ENCODE measurements around the gene WDR7. TPM values are rescaled to one million over a fixed set of nuclear protein-coding genes. Genes with fewer than 3 reads are reported as not detected.

WDR7 gene
- 9.5 TPM for polyA plus RNA-seq (2013, experiment 1 of 2)
- 9.6 TPM for polyA plus RNA-seq (2013, experiment 2 of 2)

DNA sequence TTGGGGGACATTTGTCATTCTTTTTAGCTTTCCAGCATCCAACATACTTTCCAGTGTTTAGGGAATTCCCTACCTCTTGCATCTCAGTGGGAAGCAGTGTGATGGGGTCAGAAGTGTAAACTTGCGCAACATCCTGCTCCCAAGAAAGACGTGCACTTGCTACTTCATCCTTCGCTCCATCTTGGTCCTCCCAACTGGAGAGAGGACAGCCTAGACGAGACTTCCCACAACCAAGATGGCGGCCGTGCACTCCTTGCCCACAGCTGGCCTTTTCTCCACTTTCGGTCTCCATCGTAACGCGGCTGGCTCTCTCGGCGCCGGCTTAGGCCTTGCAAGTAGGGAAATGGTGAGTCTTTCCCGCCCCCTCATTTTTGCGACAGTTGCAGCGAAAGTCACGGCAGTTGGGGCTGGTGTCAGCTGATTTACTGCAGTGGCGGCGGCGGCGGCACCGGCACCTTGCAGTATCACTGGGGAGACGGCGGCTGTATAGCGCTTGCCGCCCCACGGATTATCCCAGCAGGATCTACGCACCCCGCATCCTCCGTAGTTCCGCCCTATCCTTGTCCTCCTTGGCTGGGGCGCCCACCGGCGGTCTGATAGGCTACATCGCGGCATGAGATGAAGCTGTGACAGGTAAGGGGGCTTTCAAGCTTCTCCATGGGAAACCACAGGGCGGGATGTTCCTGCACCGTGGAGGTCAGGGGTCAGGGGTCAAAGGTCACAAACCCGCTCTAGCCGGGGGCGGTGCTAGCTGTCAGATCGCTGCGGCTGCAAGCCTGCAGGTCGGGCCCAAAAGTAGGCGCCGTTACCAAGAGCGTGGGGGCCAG lies at the start of gene WDR7:
TSS of gene WDR7 (plus strand) at position 416 of the 827 bp plus-strand sequence. CDS start 21,157 bp downstream, outside the sequence.
- H2BK12ac ChIP-seq (ENCODE audit: low read length in 2 of 2), result peak within 1 kb of the TSS in 1 of 2 experiments; percentile 45
- peak within 1 kb of the TSS; percentile 33 for H3K27ac ChIP-seq (ENCODE audit: low read length, poor library complexity, severe bottlenecking)
- peak within 1 kb of the TSS; percentile 96 for H3K4me2 ChIP-seq (ENCODE audit: low read length, poor library complexity, severe bottlenecking)
- peak within 1 kb of the TSS; percentile 3 to 71 for H3K18ac ChIP-seq (ENCODE audit: low read depth in 1 of 2, low read length in 2 of 2)
- peaks cover 3% of the 10 kb centered on the region for H3K4me1 ChIP-seq (ENCODE audit: control insufficient read depth, insufficient read depth, low read depth, low read length)
- peak; percentile 99 for DNase-seq
- H2BK15ac ChIP-seq (ENCODE audit: low read depth, poor library complexity, severe bottlenecking), result no peak within 1 kb of the TSS
- H3K23ac ChIP-seq (ENCODE audit: low read length in 2 of 2), result peak within 1 kb of the TSS in 1 of 2 experiments; percentile 50
- peaks cover 9% of the 10 kb centered on the region for H3K79me1 ChIP-seq (replicated peaks; ENCODE audit: low read length, poor library complexity, severe bottlenecking)
- H4K91ac ChIP-seq (ENCODE audit: low read length), result peak within 1 kb of the TSS; percentile 64
- no peak within 1 kb of the TSS for H2AK5ac ChIP-seq (ENCODE audit: low read length, severe bottlenecking)
- H3K4me3 ChIP-seq (ENCODE audit: insufficient read depth in 1 of 2, low read depth in 1 of 2, low read length in 2 of 2), result peak within 1 kb of the TSS; percentile 92 to 95
- H4K8ac ChIP-seq (ENCODE audit: low read length), result peak within 1 kb of the TSS; percentile 96
- no peaks in the 10 kb centered on the region for H3K36me3 ChIP-seq (ENCODE audit: control insufficient read depth in 1 of 2, insufficient read depth in 2 of 2, low read depth in 1 of 2, low read length in 2 of 2)
- no peaks in the 10 kb centered on the region for H3K9me3 ChIP-seq (ENCODE audit: control insufficient read depth, low read length)
- H3K14ac ChIP-seq (ENCODE audit: low read length in 2 of 2), result peak within 1 kb of the TSS in 1 of 2 experiments; percentile 93
- H2AFZ ChIP-seq (ENCODE audit: low read depth, low read length), result peak within 1 kb of the TSS; percentile 99
- H3K9ac ChIP-seq (ENCODE audit: low read length), result peak within 1 kb of the TSS; percentile 92
- H2BK5ac ChIP-seq (ENCODE audit: low read depth, low read length, poor library complexity, severe bottlenecking), result no peak within 1 kb of the TSS
- H3K27me3 ChIP-seq (ENCODE audit: control insufficient read depth in 1 of 2, insufficient read depth in 1 of 2, low read length in 2 of 2), result no peaks in the 10 kb centered on the region
- no peak within 1 kb of the TSS for H2BK120ac ChIP-seq (ENCODE audit: low read depth, low read length)
- WGBS, result 1% methylated on average over 36 of the region's 47 CpGs
- H3K4ac ChIP-seq (ENCODE audit: low read depth in 1 of 2, low read length in 2 of 2), result peak within 1 kb of the TSS; percentile 59 to 88

DNA sequence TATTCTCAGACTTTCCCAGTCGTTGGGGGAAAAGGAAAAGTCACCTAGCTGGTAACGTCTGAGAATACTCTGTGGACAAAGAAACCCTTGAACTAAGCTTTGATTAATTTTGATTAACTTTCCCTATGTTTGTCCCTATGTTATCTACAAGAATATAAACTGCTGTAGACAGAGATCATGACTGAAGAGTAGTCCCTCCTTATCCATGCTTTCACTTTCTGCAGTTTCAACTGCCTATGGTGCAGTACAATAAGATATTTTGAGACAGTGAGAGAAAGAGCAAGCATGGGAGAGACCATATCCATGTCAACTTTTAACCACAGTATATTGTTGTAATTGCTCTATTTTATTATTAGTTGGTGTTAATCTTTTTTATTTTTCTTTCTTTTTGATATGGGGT lies 44.5 kb upstream of the WDR7 start:
- H2BK12ac ChIP-seq (ENCODE audit: low read length in 2 of 2), result no peak overlapping the region
- H3K18ac ChIP-seq (ENCODE audit: low read depth in 1 of 2, low read length in 2 of 2), result no peak overlapping the region
- H3K79me1 ChIP-seq (replicated peaks; ENCODE audit: low read length, poor library complexity, severe bottlenecking), result peaks cover 10% of the 10 kb centered on the region
- no peak overlapping the region for H3K27ac ChIP-seq (ENCODE audit: low read length, poor library complexity, severe bottlenecking)
- H3K4me1 ChIP-seq (ENCODE audit: control insufficient read depth, insufficient read depth, low read depth, low read length), result no peaks in the 10 kb centered on the region
- no peaks in the 10 kb centered on the region for H3K27me3 ChIP-seq (ENCODE audit: control insufficient read depth in 1 of 2, insufficient read depth in 1 of 2, low read length in 2 of 2)
- no peak overlapping the region for H3K14ac ChIP-seq (ENCODE audit: low read length in 2 of 2)
- H3K4me3 ChIP-seq (ENCODE audit: insufficient read depth in 1 of 2, low read depth in 1 of 2, low read length in 2 of 2), result no peak overlapping the region
- no peak overlapping the region for H3K4ac ChIP-seq (ENCODE audit: low read depth in 1 of 2, low read length in 2 of 2)
- H3K4me2 ChIP-seq (ENCODE audit: low read length, poor library complexity, severe bottlenecking), result no peak overlapping the region
- no peak overlapping the region for H2AFZ ChIP-seq (ENCODE audit: low read depth, low read length)
- no peak overlapping the region for H4K91ac ChIP-seq (ENCODE audit: low read length)
- 100% methylated on average over 1 of the region's 2 CpGs for WGBS
- no peak for DNase-seq
- H2AK5ac ChIP-seq (ENCODE audit: low read length, severe bottlenecking), result no peak overlapping the region
- H3K23ac ChIP-seq (ENCODE audit: low read length in 2 of 2), result no peak overlapping the region
- no peak overlapping the region for H3K9ac ChIP-seq (ENCODE audit: low read length)
- peaks cover 11 to 94% of the 10 kb centered on the region in 2 experiments for H3K36me3 ChIP-seq (ENCODE audit: control insufficient read depth in 1 of 2, insufficient read depth in 2 of 2, low read depth in 1 of 2, low read length in 2 of 2)
- no peak overlapping the region for H2BK120ac ChIP-seq (ENCODE audit: low read depth, low read length)
- H4K8ac ChIP-seq (ENCODE audit: low read length), result no peak overlapping the region
- no peak overlapping the region for H2BK15ac ChIP-seq (ENCODE audit: low read depth, poor library complexity, severe bottlenecking)
- no peaks in the 10 kb centered on the region for H3K9me3 ChIP-seq (ENCODE audit: control insufficient read depth, low read length)
- no peak overlapping the region for H2BK5ac ChIP-seq (ENCODE audit: low read depth, low read length, poor library complexity, severe bottlenecking)

DNA sequence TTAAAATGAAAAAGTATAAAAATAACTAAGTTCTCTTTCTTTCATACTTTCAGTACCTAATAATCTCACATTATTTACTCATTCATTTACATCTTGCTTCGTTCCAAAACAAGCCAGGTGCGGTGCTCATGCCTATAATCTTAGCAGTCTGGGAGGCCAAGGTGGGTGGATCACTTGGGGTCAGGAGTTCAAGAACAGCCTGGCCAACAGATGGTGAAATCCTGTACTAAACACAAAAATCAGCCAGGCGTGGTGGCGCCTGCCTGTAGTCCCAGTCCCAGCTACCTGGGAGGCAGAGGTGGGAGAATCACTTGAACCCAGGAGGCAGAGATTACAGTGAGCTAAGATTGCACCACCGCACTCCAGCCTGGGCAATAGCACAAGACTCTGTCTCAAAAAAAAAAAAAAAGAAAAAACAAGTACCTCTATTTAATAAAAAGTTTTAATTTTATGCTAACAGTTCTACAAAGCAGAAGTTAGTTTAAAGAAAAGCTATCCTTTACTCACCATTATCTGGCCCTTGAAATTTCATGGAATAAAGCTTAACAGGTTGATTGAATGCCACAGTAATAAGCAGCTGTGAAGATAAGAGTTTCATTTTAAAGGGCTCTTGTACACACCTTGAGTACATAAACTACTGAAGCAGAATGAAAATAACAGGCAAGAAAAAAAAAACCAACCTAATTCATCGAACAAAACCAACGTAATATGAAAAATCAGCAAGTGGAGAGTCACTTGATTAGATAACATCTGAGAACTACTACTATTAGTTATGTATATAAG lies 35.2 kb upstream of the WDR7 start:
- H2AK5ac ChIP-seq (ENCODE audit: low read length, severe bottlenecking), result no peak overlapping the region
- no peaks in the 10 kb centered on the region for H3K9me3 ChIP-seq (ENCODE audit: control insufficient read depth, low read length)
- H3K4me1 ChIP-seq (ENCODE audit: control insufficient read depth, insufficient read depth, low read depth, low read length), result no peaks in the 10 kb centered on the region
- no peak overlapping the region for H2BK15ac ChIP-seq (ENCODE audit: low read depth, poor library complexity, severe bottlenecking)
- no peak overlapping the region for H2BK12ac ChIP-seq (ENCODE audit: low read length in 2 of 2)
- peaks cover 15 to 87% of the 10 kb centered on the region in 2 experiments for H3K36me3 ChIP-seq (ENCODE audit: control insufficient read depth in 1 of 2, insufficient read depth in 2 of 2, low read depth in 1 of 2, low read length in 2 of 2)
- no peak overlapping the region for H3K4me3 ChIP-seq (ENCODE audit: insufficient read depth in 1 of 2, low read depth in 1 of 2, low read length in 2 of 2)
- H3K27me3 ChIP-seq (ENCODE audit: control insufficient read depth in 1 of 2, insufficient read depth in 1 of 2, low read length in 2 of 2), result no peaks in the 10 kb centered on the region
- H3K4me2 ChIP-seq (ENCODE audit: low read length, poor library complexity, severe bottlenecking), result no peak overlapping the region
- H3K9ac ChIP-seq (ENCODE audit: low read length), result no peak overlapping the region
- H3K14ac ChIP-seq (ENCODE audit: low read length in 2 of 2), result no peak overlapping the region
- no peak overlapping the region for H4K8ac ChIP-seq (ENCODE audit: low read length)
- H3K4ac ChIP-seq (ENCODE audit: low read depth in 1 of 2, low read length in 2 of 2), result no peak overlapping the region
- no peak overlapping the region for H3K18ac ChIP-seq (ENCODE audit: low read depth in 1 of 2, low read length in 2 of 2)
- no peak for DNase-seq
- H2BK5ac ChIP-seq (ENCODE audit: low read depth, low read length, poor library complexity, severe bottlenecking), result no peak overlapping the region
- H3K27ac ChIP-seq (ENCODE audit: low read length, poor library complexity, severe bottlenecking), result no peak overlapping the region
- H3K23ac ChIP-seq (ENCODE audit: low read length in 2 of 2), result no peak overlapping the region
- H2BK120ac ChIP-seq (ENCODE audit: low read depth, low read length), result no peak overlapping the region
- H4K91ac ChIP-seq (ENCODE audit: low read length), result no peak overlapping the region
- no peak overlapping the region for H2AFZ ChIP-seq (ENCODE audit: low read depth, low read length)
- WGBS, result 73% methylated on average over 3 of the region's 7 CpGs
- peaks cover 19% of the 10 kb centered on the region for H3K79me1 ChIP-seq (replicated peaks; ENCODE audit: low read length, poor library complexity, severe bottlenecking)

DNA sequence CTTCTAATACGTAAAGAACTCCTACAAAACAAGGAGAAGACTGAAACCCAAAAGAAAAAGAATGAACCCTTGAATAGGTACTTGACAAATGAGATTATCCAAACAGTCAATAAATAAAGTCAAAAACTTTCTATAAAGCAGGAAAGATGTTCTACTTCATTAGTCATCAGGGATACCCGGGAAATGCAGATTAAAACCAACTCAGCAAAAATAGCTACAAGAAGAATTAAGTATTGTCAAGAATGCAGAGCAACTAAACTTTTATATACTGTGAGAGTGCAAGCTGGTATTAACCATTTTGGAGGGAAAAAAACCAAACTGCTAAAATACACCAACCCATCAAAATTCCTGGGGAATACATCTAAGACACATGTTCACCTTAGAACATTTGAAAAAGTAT lies 23.2 kb upstream of the WDR7 start:
- H2BK5ac ChIP-seq (ENCODE audit: low read depth, low read length, poor library complexity, severe bottlenecking), result no peak overlapping the region
- H3K27ac ChIP-seq (ENCODE audit: low read length, poor library complexity, severe bottlenecking), result no peak overlapping the region
- H3K14ac ChIP-seq (ENCODE audit: low read length in 2 of 2), result no peak overlapping the region
- no peak overlapping the region for H2BK15ac ChIP-seq (ENCODE audit: low read depth, poor library complexity, severe bottlenecking)
- DNase-seq, result no peak
- H3K18ac ChIP-seq (ENCODE audit: low read depth in 1 of 2, low read length in 2 of 2), result no peak overlapping the region
- H3K4me2 ChIP-seq (ENCODE audit: low read length, poor library complexity, severe bottlenecking), result no peak overlapping the region
- no peaks in the 10 kb centered on the region for H3K9me3 ChIP-seq (ENCODE audit: control insufficient read depth, low read length)
- H3K23ac ChIP-seq (ENCODE audit: low read length in 2 of 2), result no peak overlapping the region
- no peak overlapping the region for H2AFZ ChIP-seq (ENCODE audit: low read depth, low read length)
- peaks cover 0 to 49% of the 10 kb centered on the region in 2 experiments for H3K36me3 ChIP-seq (ENCODE audit: control insufficient read depth in 1 of 2, insufficient read depth in 2 of 2, low read depth in 1 of 2, low read length in 2 of 2)
- H4K8ac ChIP-seq (ENCODE audit: low read length), result no peak overlapping the region
- no peak overlapping the region for H2BK12ac ChIP-seq (ENCODE audit: low read length in 2 of 2)
- no peak overlapping the region for H3K4ac ChIP-seq (ENCODE audit: low read depth in 1 of 2, low read length in 2 of 2)
- no peak overlapping the region for H2BK120ac ChIP-seq (ENCODE audit: low read depth, low read length)
- no peak overlapping the region for H2AK5ac ChIP-seq (ENCODE audit: low read length, severe bottlenecking)
- H3K9ac ChIP-seq (ENCODE audit: low read length), result no peak overlapping the region
- 100% methylated on average over 1 of the region's 2 CpGs for WGBS
- H3K4me1 ChIP-seq (ENCODE audit: control insufficient read depth, insufficient read depth, low read depth, low read length), result peaks cover 2% of the 10 kb centered on the region
- no peaks in the 10 kb centered on the region for H3K79me1 ChIP-seq (replicated peaks; ENCODE audit: low read length, poor library complexity, severe bottlenecking)
- H4K91ac ChIP-seq (ENCODE audit: low read length), result no peak overlapping the region
- no peaks in the 10 kb centered on the region for H3K27me3 ChIP-seq (ENCODE audit: control insufficient read depth in 1 of 2, insufficient read depth in 1 of 2, low read length in 2 of 2)
- no peak overlapping the region for H3K4me3 ChIP-seq (ENCODE audit: insufficient read depth in 1 of 2, low read depth in 1 of 2, low read length in 2 of 2)

All from mesenchymal stem cell (in vitro differentiated cells and primary cell).